GM18861 (cell line): ENCODE data around the gene ZNF213.
A peak's percentile ranks its signal among the peaks of the same experiment; 100 is the strongest.

ENCODE experiments used
- ATAC-seq: cut with Tn5 transposase; IDR thresholded peaks from one replicate; pipeline ENCODE4 v1.9.1; 2021; ENCODE audit not compliant: unreplicated experiment

Gene ZNF213

GRCh38 chr16:3099732-3100499, 34.9 kb upstream of the ZNF213 start:
- ATAC-seq = peak; percentile 30

GRCh38 chr16:3101018-3101840, 33.6 kb upstream of the ZNF213 start:
- ATAC-seq = no peak

GRCh38 chr16:3101841-3102470, 32.9 kb upstream of the ZNF213 start:
- ATAC-seq = no peak

- ATAC-seq = peak; percentile 76
Measured at GRCh38 chr16:3106205-3106928, 28.5 kb upstream of the ZNF213 start.

- ATAC-seq = no peak
Measured at GRCh38 chr16:3112058-3112880, 22.6 kb upstream of the ZNF213 start, which contains the start of gene ZNF205. ZNF205 (plus strand) TSS chr16:3112586; CDS start chr16:3113431, 845 bp downstream.

- ATAC-seq = no peak
Measured at GRCh38 chr16:3112881-3113574, 21.8 kb upstream of the ZNF213 start.

- ATAC-seq = no peak
Measured at GRCh38 chr16:3113765-3114479, 20.9 kb upstream of the ZNF213 start.

GRCh38 chr16:3115003-3115402, 19.8 kb upstream of the ZNF213 start:
- ATAC-seq = no peak

- ATAC-seq = no peak
Measured at GRCh38 chr16:3115561-3115960, 19.3 kb upstream of the ZNF213 start.

- ATAC-seq = no peak
Measured at GRCh38 chr16:3118204-3118790, 16.5 kb upstream of the ZNF213 start.

GRCh38 chr16:3118846-3119245, 16.0 kb upstream of the ZNF213 start:
- ATAC-seq = no peak

GRCh38 chr16:3119286-3119685, 15.5 kb upstream of the ZNF213 start:
- ATAC-seq = no peak

- ATAC-seq = no peak
Measured at GRCh38 chr16:3119701-3120408, 15.0 kb upstream of the ZNF213 start.

GRCh38 chr16:3120435-3120834, 14.4 kb upstream of the ZNF213 start:
- ATAC-seq = no peak

- ATAC-seq = no peak
Measured at GRCh38 chr16:3121851-3122467, 12.9 kb upstream of the ZNF213 start.

GRCh38 chr16:3122926-3123570, 11.8 kb upstream of the ZNF213 start:
- ATAC-seq = no peak
